Stimulated activated memory B cell treated with anti-CD40 and anti-IgM and Interleukin-4, amounts not matched to agents 10 μg/mL and 1 μg/mL and 100 μg/mL, for 72 hours (primary cell): ENCODE measurements around the gene MEOX2.

ENCODE experiments used
- ATAC-seq: fragments of 150-1000 bp; cut with Tn5 transposase; 2 replicates; pipeline ENCODE4 v1.10.0; 2021
- H3K27ac Mint-ChIP-seq: one replicate; pipeline ENCODE4 v1.8.0; 2022; ENCODE audit warnings: mild to moderate bottlenecking, mixed read lengths
- H3K27me3 Mint-ChIP-seq: one replicate; pipeline ENCODE4 v1.8.0; 2022; ENCODE audit warnings: mixed read lengths
- H3K36me3 Mint-ChIP-seq: one replicate; pipeline ENCODE4 v1.8.0; 2022; ENCODE audit warnings: mixed read lengths
- H3K4me1 Mint-ChIP-seq: one replicate; pipeline ENCODE4 v1.8.0; 2022; ENCODE audit warnings: mixed read lengths
- H3K4me3 Mint-ChIP-seq: one replicate; pipeline ENCODE4 v1.8.0; 2022; ENCODE audit warnings: mild to moderate bottlenecking, moderate library complexity, mixed read lengths
- H3K9me3 Mint-ChIP-seq: one replicate; pipeline ENCODE4 v1.8.0; 2022; ENCODE audit warnings: mixed read lengths

Gene MEOX2

GRCh38 chr7:15567652-15568051, 118.8 kb downstream of the MEOX2 start:
- H3K27ac Mint-ChIP-seq: no peak overlapping the region
- H3K27me3 Mint-ChIP-seq: no peaks in the 10 kb centered on the region
- H3K4me3 Mint-ChIP-seq: no peak overlapping the region
- ATAC-seq: no peak
- no peaks in the 10 kb centered on the region for H3K36me3 Mint-ChIP-seq
- no peaks in the 10 kb centered on the region for H3K4me1 Mint-ChIP-seq
- no peaks in the 10 kb centered on the region for H3K9me3 Mint-ChIP-seq

DNA sequence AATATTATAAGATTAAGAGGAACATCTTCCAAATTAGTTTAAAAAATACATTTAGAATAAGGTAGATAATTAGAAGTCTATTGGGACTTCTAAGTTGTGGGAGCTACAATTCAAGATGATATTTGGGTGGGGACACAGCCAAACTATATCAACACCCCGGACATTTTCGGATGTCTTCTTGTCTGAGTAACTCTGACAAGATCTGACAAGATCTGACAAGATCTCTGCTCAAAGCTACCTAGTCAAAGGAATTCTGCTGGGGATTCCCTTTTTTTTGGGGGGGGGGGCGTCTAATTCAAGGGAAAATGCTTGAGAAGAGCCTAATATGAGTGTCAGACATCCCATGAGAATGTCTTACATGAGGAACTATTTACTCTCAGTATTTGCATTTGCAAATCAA, 119.4 kb downstream of the MEOX2 start:
- no peak for ATAC-seq
- Mint-ChIP-seq H3K27ac (no peak overlapping the region), H3K4me3 (no peak overlapping the region), H3K9me3 (no peaks in the 10 kb centered on the region), H3K27me3 (no peaks in the 10 kb centered on the region), H3K36me3 (no peaks in the 10 kb centered on the region), H3K4me1 (no peaks in the 10 kb centered on the region)

DNA sequence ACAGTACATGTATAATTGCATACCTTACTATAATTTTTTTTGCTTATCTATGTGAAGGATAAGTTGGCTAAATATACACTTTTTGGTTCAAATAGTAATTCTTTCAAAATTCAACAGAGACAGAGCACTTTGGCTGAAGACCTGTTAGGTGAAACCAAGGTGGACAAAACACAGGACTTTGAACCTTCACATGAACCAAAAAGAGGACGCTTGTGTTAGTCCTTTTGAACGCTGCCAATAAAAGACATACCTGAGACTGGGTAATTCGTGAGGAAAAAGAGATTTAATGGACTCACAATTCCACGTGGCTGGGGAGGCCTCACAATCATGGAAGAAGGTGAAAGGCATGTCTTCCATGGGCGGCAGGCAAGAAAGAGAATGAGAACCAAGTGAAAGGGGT, 120.0 kb downstream of the MEOX2 start:
- no peak overlapping the region for H3K4me3 Mint-ChIP-seq
- H3K36me3 Mint-ChIP-seq: no peaks in the 10 kb centered on the region
- H3K27me3 Mint-ChIP-seq: no peaks in the 10 kb centered on the region
- H3K27ac Mint-ChIP-seq: no peak overlapping the region
- no peak for ATAC-seq
- H3K9me3 Mint-ChIP-seq: no peaks in the 10 kb centered on the region
- no peaks in the 10 kb centered on the region for H3K4me1 Mint-ChIP-seq

- no peaks in the 10 kb centered on the region for H3K36me3 Mint-ChIP-seq
- no peaks in the 10 kb centered on the region for H3K27me3 Mint-ChIP-seq
- no peak within 1 kb of the TSS for H3K4me3 Mint-ChIP-seq
- H3K4me1 Mint-ChIP-seq: no peaks in the 10 kb centered on the region
- no peak for ATAC-seq
- no peak within 1 kb of the TSS for H3K27ac Mint-ChIP-seq
- H3K9me3 Mint-ChIP-seq: no peaks in the 10 kb centered on the region
Measured at GRCh38 chr7:15561835-15562234, 124.6 kb downstream of the MEOX2 start, which contains the start of gene AGMO. Gene AGMO (minus strand): TSS chr7:15562015.
